ENCODE measurements around the gene CHD2. TPM values are rescaled to one million over a fixed set of nuclear protein-coding genes. Genes with fewer than 3 reads are reported as not detected.

Gene CHD2
- total and polyA plus RNA-seq, 10 of the 15 experiments (the other 5 are each of a cell fraction or from before 2014, with no cell fraction given) = 38.1 to 94.7 (median 63.3) TPM

- TF ChIP-seq MYB (IDR thresholded peaks at IDR 0.05; ENCODE audit: borderline replicate concordance, low read depth, low read length) (no peak), ZNF592 (IDR thresholded peaks at IDR 0.05) (no peak), IKZF1 (conservative IDR thresholded peaks at IDR 0.05) (no peak), HDGF (IDR thresholded peaks at IDR 0.05) (no peak), CTCF (IDR thresholded peaks at IDR 0.05 in 2 of 3, conservative IDR thresholded peaks at IDR 0.05 in 1 of 3; ENCODE audit: control insufficient read depth in 2 of 3, extremely low read depth in 1 of 3, insufficient read depth in 1 of 3, low read depth in 3 of 3, low read length in 3 of 3) (no peak), RB1 (IDR thresholded peaks at IDR 0.05; ENCODE audit: borderline replicate concordance) (no peak), TAF1 (IDR thresholded peaks at IDR 0.05; ENCODE audit: borderline replicate concordance, low read depth, low read length) (no peak), RELA (IDR thresholded peaks at IDR 0.05; ENCODE audit: borderline replicate concordance, partially characterized antibody) (no peak), ATF7 (IDR thresholded peaks at IDR 0.05; ENCODE audit: low read depth) (no peak), SMARCA5 (IDR thresholded peaks at IDR 0.05) (no peak), SREBF2 (IDR thresholded peaks at IDR 0.05; ENCODE audit: low read length) (no peak), RELB (IDR thresholded peaks at IDR 0.05; ENCODE audit: low read depth) (no peak)
- H4K20me1 ChIP-seq (ENCODE audit: control insufficient read depth, insufficient read depth) = 0 out of 2 replicates have a peak, but pooled peaks cover 4% of the 10 kb centered on the region
- WGBS (ENCODE audit: insufficient coverage, insufficient replicate concordance, low lambda C conversion rate, missing lambda C conversion rate) = 67% methylated on average over 2 of the region's 2 CpGs
- RAD21 ChIA-PET (ENCODE audit: unreplicated experiment) = no interaction called here
- no peak overlapping the region for H3K4me2 ChIP-seq (ENCODE audit: control insufficient read depth, insufficient read depth)
- H2AFZ ChIP-seq (ENCODE audit: control insufficient read depth, low read depth, low read length) = no peak overlapping the region
- H3K9me3 ChIP-seq (replicated peaks; ENCODE audit: control insufficient read depth, insufficient read depth, low read length) = no peaks in the 10 kb centered on the region
- H3K36me3 ChIP-seq (ENCODE audit: control insufficient read depth in 2 of 2, insufficient read depth in 2 of 2, low read length in 1 of 2) = peaks cover 12 to 55% of the 10 kb centered on the region in 2 experiments
- CTCF ChIA-PET = interaction anchor here (0.9 to 1.3 kb wide), 3 partner anchors 14 to 66 kb away, joined by 3 to 4 read pairs (median 3); no protein-coding TSS in a partner anchor
- H3K27me3 ChIP-seq (replicated peaks in 1 of 2; ENCODE audit: control insufficient read depth in 2 of 2, insufficient read depth in 2 of 2, low read length in 1 of 2) = no peaks in the 10 kb centered on the region
- intact Hi-C loops (cut with micrococcal nuclease; ENCODE audit: unreplicated experiment) = no loop called here
- POLR2A ChIA-PET = interaction anchor here (1.1 kb wide), 1 partner anchor 46 kb away, joined by 3 read pairs; no protein-coding TSS in a partner anchor
- SMC1A ChIA-PET (ENCODE audit: uncharacterized antibody, unreplicated experiment) = interaction anchor here (1.4 to 1.5 kb wide), 2 partner anchors 10 to 68 kb away, joined by 3 read pairs; no protein-coding TSS in a partner anchor
- no peaks in the 10 kb centered on the region for H3K4me1 ChIP-seq (ENCODE audit: control insufficient read depth, insufficient read depth, low read length)
- H3K9ac ChIP-seq (ENCODE audit: control insufficient read depth, insufficient read depth, low read length) = no peak overlapping the region
- FAIRE-seq (no peak), DNase-seq (ENCODE audit: low read depth, low spot score) (no peak), ATAC-seq (no peak)
- in situ Hi-C loops (cut with MboI) = loop anchor here (5.0 to 25.0 kb wide), 3 partner anchors 63 to 2003 kb away; partner anchors contain the start of gene PRC1
- no peak overlapping the region for H3K27ac ChIP-seq (ENCODE audit: control insufficient read depth, insufficient read depth)
- no peaks in the 10 kb centered on the region for H3K79me2 ChIP-seq (ENCODE audit: control insufficient read depth, insufficient read depth, low read length)
- no peak overlapping the region for H3K4me3 ChIP-seq
- BruUV-seq (replicated peaks) = no TSS peak
These were observed 89.9 kb downstream of the CHD2 start for GRCh38 chr15:92990031-92990430.

Data from GM12878 (cell line).